Right forelimb (tissue), 1 donor: Measurements from ENCODE around the gene BRIP1.
"Not testable (repeated sequence)": the region's sequence is repeated elsewhere in the genome, so short reads cannot be mapped to it uniquely, and the experiment has no call there.

Experiments
- DNase-seq: peaks from one replicate; pipeline ENCODE4 v3.0.0-alpha.2; 2018

Gene BRIP1

DNA sequence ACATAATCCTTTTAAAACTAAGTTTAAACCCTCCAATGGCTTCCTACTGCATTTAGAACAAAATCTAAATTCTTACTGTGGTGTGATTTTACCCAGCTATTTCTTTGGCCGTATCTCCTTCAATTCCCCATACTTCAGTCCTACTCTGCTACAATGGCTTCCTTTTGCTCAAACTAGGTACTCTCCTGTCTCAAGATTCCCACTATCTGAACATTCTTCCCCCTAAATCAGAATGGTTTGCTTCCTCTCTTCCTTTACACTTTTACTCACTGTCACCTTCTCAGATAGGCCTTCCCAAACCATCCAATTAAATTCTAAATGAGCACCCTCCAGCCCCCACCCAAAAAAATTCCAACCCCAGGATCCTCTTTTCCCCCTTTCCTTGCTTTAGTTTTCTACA, 109.2 kb downstream of the BRIP1 start:
- no peak for DNase-seq

DNA sequence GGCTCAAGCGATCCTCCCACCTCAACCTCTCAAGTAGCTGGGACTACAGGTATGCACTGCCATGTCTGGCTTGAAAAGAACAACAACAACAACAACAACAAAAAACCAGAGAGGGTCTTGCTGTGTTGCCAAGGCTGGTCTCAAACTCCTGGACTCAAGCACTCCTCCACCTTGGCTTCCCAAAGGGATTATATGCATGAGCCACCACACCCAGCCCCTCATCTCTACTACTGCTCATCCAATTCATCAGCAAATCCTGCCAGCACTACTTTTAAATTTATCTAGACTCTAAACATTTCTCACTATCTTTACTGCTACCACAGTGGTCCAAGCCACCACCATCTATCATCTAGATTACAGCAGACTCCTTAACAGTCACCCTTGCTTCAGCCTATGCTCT, 109.6 kb downstream of the BRIP1 start:
- no peak for DNase-seq

DNA sequence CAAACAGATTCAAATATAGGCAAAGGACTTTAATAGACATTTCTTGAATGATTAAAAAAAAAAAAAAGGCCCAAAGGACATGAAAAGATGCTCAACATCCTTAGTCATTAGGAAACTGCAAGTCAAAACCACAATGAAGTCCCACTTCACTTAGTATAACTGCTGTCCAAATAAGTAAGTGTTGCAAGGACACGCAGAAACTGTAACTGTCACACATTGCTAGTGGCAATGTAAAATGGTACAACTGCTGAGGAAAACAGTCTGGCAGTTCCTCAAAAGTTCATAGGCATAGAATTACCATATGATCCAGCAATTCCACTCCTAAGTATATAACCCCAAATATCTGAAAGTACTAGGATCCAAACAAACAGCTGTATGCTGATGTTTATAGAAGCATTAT, 112.7 kb downstream of the BRIP1 start:
- DNase-seq: no peak

DNA sequence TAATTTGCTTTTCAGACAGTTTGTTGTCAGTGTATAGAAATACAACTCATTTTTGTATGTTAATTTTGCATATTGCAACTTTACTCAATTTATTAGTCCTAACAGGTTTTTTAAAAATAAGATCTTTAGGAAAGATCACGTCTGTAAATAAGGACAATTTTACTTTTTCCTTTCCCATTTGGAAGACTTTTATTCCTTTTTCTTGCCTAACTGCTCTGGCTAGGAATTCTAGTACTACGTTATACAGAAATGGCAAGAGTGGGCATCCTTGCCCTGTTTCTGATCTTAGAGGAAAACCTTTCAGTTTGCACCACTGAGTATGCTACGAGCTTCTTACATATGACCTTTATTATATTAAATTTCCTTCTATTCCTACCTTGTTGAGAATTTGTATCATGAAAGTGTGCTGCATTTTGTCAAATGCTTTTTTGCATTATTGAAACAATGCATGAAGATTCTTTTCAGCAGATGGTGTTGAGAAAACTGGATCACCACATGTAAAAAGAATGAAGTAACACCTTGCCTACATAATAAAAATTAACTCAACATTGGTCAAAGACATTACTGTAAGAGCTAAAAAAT, 113.4 kb downstream of the BRIP1 start:
- no peak for DNase-seq

DNA sequence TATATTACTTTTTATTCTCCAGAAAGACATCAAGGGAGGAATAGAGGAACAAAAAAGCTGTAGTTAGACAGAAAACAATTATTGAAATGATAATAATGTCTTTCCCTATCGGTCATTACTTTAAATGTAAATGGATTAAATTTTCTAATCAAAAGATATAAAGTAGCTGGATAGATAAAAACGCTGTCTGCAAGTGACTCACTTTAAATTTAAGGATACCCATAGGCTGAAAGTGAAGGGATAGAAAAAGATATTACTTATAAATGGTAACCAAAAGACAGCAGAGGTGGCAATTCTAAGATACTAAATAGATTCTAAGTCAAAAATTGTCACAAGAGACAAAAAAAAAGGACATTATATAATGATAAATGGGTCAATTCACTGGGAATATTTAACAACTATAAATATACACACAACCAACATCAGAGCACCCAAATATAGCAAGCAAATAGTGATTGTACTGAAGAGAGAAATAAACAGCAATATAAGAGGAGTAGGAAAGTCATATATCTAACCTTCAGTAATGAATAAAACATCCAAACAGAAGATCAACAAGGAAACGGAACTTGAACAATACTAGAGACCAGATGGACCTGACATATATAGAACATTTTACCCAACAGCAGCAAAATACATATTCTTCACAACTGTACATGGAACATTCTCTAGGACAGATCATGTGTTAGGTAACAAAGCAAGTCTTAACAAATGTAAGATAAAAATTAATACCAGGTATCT, 116.9 kb downstream of the BRIP1 start:
- no peak for DNase-seq

DNA sequence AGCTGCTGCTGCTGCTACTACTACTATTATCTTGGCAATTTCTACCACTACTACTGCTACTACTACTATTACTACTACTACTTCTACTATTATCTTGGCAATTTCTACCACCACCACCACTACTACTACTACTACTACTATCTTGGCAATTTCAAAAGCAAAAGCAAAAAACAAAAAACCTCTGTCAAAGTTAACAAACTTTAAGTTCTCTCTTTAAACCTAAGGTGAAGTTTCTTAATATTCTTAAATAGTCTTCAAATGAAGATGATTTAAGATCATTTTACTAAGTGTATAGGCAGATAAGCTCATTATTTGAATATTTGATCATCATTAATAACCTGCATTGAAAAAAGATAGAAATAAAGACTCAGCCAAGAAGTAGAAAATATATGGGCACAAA, 118.5 kb downstream of the BRIP1 start:
- DNase-seq: no peak

DNA sequence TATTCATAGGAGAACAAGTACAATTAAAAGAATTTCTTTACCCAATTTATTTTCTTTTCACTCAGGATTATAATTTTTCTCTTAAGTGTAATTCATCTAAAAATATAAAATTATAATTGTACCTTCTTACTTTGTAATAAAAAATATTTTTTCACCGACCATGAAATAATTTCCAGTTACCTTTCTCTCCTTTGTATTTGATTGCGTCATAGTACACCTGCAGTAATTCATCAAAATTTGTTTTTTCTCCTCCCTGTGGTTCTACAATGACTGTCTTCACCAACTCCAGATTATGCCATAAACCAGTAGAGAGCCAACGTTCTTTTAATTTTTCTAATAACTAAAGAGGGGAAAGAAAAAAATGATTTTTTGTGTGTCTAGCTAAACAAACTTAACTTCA, 119.1 kb downstream of the BRIP1 start:
- no peak for DNase-seq

DNA sequence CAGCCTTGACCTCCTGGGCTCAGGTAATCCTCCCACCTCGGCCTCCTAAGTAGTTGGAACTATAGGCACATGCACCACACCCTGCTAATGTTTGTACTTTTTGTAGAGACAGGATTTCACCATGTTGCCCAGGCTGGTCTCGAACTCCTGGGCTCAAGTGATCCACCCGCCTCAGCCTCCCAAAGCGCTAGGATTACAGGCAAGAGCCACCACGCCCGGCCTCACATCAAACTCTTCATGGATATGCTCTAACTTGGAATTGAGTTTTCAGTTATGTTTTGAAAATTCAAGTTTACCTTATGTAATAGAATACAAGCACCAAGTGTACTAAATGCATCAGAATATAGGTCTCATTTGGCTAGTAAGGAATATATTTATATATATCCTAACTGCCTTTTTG, 119.6 kb downstream of the BRIP1 start:
- no peak for DNase-seq

DNA sequence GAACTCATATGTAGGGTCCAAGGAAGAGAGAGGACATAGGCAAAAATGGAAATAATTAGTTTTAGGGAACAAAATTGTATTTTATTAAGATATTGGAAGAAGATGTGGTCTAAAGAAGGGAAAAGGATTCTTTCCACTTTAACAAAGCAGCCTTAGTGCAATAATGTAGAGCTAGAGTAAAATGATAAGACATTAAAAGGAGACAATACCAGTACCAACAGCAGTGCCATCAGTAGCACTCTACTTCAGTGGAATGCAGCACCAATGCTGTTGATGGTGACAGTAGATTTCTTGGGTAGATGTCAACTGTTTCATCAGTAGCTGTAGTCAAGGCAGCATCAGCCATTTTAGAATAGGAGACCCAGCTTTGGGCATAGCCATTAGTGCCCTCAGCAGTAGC, 124.3 kb downstream of the BRIP1 start:
- no peak for DNase-seq

DNA sequence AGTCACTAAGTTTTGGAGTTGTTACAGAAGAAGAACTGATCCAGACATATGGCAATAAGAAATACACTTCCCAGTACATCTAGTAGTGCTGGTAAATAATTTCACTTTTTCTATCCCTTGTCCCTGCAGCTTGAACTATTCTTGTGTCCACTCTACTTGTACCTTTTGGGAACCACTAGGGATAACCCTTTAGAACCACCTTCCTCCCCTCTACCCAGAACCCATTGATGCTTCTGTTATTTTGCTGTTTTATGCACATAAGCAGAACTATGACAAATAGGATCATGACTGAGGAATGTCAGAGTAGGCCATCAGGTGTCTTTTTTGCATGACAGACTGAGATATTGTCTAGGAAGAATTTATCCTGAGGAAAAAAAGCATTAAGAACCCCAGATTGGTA, 125.1 kb downstream of the BRIP1 start:
- DNase-seq: no peak

DNA sequence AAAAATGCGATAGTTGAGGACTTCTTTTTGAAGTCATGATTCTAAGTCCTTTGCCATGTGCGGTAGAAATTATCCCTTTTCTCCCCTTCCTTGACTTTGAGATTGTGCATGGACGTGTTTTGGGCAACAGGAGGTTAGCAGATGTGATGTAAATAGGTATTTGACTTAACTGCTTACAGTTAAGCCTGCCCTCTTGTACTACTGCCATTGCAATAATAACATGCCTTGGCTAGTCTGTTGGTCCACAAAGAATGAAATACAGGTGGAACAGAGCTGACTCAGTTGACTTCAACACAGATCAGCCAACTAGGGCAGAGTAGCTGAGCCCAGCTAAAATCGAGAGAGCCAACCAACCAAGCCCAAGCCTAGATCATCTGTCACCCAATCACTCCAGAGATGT, 125.5 kb downstream of the BRIP1 start:
- DNase-seq: no peak

DNA sequence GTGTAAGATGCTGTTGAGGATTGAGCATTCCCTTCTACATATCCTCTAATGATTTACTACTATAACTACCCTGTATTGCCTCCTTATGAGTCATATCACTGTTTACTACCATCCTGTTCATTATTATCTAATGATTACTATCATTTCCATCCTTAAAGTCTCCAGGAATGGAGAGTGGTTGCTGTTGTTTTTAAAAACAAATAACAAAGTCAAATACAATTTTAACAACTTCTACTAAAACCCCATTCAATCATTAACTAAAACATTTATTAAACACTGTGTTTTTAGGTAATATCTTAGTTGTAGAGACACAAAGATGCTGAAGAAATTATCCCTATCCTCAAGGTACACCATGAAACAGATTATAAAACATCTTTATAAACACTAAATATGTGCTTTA, 126.9 kb downstream of the BRIP1 start:
- no peak for DNase-seq

DNA sequence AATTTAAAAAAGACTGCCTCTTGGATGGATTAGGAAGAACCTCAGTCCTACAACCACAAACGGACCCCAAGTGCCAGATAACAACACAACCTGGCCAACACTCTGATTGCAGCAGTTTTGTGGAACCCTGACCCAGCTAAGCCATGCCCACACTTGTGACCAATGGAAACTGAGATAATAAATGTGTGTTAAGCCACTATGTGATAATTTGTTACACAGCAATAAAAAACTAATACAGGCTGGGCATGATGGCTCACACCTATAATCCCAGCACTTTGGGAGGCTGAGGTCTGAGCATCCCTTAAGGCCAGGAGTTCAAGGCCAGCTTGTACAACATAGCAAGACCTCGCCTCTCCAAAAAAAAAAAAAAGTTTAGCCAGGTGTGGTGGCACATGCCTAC, 127.5 kb downstream of the BRIP1 start:
- no peak for DNase-seq

DNA sequence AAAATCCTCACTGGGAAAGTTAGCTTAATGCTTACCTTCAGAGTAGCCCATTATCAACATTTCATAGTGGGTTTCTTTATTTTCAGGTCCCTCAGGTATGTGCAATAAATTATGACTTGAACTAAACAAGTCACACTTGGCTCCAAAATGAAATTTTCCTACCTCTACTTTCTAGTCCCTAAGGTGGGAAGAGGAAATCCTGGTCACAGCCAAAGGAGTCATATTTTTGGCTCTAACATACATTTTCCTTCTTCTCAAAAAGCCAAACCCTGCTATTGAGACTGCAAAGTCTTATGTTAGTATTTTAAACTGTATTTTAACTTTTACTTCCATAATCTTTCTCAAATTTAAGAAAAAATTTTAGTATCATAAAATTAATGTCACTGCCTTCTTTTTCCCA, 128.9 kb downstream of the BRIP1 start:
- DNase-seq: no peak

DNA sequence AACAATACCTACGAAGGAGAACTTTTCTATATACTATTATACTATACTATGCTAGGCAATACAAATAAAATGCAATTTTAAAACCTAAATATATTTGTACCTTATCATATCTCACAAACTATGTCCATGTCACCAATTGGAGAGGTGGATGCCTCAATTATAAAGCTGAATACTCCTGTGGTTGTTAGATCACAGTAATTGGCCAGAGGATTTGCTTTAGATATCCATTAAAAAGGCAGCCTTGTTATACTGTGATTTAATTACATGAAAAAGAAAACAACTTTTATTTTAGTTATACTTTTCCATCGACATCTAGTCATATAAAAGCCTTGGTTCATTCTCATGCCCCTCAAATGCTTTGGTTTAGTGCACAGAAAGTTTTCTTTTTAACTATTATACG, 129.3 kb downstream of the BRIP1 start:
- no peak for DNase-seq

DNA sequence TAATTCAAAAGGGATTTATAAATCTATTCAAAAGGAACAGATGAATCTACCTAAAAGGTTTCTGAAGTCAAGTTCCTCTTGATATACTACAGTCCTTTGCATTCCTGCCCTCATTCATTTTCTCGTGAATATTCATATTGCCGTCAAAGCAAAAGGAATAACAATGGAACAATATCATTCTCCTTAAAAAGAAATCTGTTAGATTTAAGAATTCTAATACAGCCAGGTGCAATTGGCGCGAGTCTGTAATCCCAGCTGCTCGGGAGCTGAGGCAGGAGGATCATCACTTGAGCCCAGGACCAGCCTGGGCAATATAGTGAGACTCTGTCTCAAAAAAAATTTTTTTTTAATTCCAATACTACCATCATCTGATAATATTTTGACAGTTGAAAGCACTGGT, 130.3 kb downstream of the BRIP1 start:
- no peak for DNase-seq

DNA sequence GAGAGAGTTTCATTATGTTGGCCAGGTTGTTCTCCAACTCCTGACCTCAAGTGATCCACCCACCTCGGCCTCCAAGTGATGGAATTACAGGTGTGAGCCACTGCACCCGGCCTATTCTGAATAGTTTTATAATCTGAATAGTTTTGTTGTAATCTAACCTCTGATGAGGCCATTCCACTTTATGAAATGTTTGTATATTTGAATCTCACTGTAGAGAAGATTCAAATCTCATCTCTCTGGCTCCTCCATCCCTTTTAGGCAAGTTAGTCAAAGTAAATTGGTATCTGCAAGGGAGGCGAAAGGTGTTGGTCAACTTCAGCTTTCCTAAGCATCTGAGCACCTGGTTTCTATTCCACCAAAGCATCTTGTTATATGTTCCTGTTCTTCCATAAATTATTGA, 131.2 kb downstream of the BRIP1 start:
- DNase-seq: no peak

DNA sequence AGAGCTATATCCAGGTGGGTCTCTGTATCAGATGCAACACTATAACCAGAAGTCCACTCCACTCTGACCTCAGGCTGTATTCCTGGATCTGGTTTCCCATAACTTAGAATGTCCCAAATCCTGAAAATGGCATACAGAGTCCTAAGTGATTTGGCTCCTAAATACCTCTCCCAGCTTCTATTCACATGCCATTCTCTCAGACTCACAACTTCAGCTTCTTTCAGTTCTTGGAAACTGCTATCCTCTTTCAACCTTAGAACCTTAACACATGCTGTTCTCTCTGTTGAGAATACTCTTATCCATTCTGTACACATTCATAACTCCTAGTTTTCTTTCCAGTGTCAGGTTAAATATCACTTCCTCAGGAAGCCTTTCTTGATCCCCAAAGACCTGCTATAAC, 132.0 kb downstream of the BRIP1 start:
- DNase-seq: no peak

DNA sequence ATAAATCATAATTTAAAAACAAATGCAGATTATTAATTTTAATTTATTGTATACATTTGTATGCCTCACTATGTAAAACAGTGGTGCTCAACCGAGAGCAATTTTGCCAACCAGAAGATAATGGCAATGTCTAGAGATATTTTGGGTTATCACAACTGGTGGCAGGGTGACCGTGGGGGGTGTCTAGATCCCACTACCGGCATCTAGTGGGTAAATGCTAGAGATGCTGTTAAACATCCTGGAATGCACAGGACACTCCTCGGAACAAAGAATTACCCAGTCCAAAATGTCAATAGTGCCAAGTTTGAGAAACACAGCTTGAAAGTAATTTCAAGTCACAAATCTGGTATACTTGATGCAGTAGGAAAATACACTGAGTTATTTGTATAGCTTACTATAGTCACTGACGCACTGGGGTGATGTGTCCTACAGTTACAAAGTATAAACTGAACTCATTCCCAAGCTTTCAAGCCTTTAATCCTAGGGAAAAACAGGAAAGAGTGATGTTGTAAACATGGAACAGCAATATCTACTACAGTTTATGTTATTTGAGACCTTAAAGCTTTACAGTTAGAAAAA, 133.5 kb downstream of the BRIP1 start:
- no peak for DNase-seq

DNA sequence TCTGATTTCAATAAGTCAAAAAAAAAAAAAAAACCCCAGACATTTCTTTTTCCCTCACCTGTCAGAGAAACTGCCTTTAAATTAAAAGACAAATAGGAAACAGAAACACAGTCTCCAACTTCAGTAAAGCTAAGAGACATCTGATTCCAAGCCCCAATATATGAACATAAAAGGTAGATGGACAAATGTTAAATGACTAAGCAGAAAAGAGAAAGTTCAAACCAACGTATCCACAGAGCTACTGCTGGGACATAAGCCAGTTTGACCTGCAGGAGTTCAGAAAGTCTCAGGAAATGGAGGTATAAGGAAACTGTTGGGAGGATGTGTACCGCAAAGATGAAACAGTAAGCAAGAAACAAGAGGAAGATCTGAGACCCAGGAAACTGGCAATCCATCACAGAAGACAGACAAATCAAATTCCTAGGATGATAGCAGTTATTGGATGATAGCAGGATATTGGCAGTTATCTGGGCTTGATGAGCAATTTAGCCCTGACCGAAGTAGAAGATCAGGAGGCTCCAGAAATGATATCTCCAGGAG, 135.0 kb downstream of the BRIP1 start:
- DNase-seq: no peak

DNA sequence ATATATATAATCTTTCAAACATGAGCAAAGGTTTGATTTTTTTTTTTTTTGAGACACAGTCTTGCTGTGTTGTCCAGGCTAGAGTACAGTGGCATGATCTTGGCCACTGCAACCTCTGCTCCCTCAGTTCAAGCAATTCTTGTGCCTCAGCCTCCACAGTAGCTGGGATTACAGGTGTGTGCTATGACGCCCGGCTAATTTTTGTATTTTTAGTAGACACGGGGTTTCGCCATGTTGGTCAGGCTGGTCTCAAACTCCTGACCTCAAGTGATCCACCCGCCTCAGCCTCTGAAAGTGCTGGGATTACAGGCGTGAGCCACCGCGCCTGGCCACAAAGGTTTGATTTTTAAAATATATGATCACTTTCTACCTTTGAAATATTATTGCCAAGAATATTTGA, 135.5 kb downstream of the BRIP1 start:
- not testable (repeated sequence) for DNase-seq

DNA sequence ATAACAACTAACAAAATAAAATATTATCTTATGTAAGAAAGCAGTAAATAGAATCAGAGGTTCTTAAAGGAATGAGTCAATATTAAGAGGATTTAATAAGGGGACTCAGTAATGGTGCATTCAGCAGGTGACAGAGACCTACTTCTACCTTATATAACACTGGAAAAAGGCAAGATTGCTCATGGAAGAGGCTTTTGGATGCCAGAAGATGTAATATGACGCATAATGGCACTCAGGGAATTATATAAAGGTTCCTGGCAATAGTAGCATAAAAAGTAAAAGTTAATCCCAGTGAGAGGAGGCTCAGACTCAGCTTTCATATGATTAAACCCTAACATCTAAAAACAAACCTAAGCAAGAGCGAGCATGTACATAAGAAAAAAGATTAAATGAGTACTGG, 136.4 kb downstream of the BRIP1 start:
- no peak for DNase-seq

DNA sequence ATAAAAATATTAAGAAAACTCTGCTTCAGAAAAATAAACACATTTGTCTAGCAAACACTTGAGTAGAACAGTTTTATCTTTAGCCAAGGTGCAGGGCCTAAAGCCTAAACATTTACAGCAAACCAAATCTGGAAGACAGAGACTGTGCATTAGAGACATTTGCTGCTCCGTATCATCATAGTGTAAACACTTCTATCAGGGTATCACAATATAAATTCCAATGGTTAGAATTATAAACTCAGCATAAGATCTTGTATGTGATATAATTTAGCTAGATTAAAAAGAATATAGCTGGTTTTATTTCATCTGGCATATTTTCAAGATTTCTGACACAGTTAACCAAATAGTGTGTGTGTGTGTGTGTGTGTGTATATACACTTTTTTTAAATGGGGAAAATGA, 138.6 kb downstream of the BRIP1 start:
- DNase-seq: no peak

DNA sequence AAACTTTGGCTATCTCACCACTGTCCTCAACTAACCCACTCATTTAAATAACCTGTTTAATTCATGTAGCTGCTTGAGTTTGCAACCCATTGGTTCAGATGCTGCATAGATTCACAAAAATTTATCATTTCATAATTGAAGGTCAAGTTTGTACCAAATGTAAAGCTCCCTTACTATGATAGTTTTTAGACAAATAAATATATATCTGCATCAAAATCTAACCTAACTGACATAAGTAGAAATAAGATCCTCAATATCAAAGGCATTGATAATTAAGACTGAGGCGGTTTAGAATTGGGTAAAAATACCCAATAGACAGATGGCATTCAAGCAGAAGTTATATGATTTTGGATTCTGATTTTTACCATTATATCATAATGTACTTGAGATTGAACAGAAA, 139.4 kb downstream of the BRIP1 start:
- no peak for DNase-seq

DNA sequence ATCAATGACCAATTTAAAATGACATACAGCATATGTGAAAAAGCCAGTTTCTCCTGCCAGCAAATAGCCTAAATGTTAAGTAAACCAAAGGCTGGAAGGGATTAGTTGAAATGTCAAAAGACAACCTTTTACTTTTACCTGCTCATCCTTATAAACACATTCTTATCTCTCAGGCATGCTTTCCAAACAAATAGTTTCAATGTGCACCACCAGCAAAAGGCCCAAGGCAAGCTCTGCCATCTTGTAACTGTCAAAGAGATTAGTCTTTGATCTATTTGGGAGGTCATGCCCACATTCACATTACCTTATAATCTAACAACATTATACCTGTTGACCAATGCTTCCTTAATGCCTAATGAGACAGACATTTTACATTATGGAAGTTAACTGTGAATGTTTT, 140.1 kb downstream of the BRIP1 start:
- DNase-seq: no peak
